Testis (tissue), 2 donors: ENCODE measurements around the gene RAD9B.
"Not testable (repeated sequence)": the region's sequence is repeated elsewhere in the genome, so short reads cannot be mapped to it uniquely, and the experiment has no call there.

Experiments used
- CTCF ChIP-seq, 3 experiments: fragments of 450-650 bp in 2 of 3; fragments of 200-600 bp in 1 of 3; sonication (generic) in 1 of 3; IDR thresholded peaks; one replicate each; pipeline ENCODE4 v1.5.1; 2016 to 2019; ENCODE audit warnings: antibody characterized with exemption in 3 of 3, mild to moderate bottlenecking in 2 of 3, moderate library complexity in 1 of 3
- POLR2A ChIP-seq: fragments of 450-650 bp; IDR thresholded peaks from one replicate; pipeline ENCODE4 v1.6.1; 2017; ENCODE audit warnings: antibody characterized with exemption, mild to moderate bottlenecking, moderate library complexity

GRCh38 chr12:110520876-110521712 is 19.0 kb downstream of the RAD9B start:
- not testable (repeated sequence) for TF ChIP-seq CTCF (IDR thresholded peaks at IDR 0.05); POLR2A
